ENCODE data around the gene OPN3.

GRCh38 chr1:241658081-241658793 lies 18.1 kb upstream of the OPN3 start:
- no peak for TF ChIP-seq CTCF (IDR thresholded peaks at IDR 0.05)
- TF ChIP-seq POLR2A (IDR thresholded peaks at IDR 0.05), result no peak

Data from uterus (tissue), 2 donors.